IMR-90 (cell line): ENCODE data around the gene DMAC2. TPM values are rescaled to one million over a fixed set of nuclear protein-coding genes. Genes with fewer than 3 reads are reported as not detected.

Experiments used
- ATAC-seq: fragments of 200-7000 bp; cut with Tn5 transposase; 2 replicates; pipeline ENCODE4 v1.9.1; 2020; ENCODE audit warnings: low read depth, mild to moderate bottlenecking, moderate library complexity
- BruUV-seq: library from RNA; stranded (reverse); fragments of 400-500 nt; replicated peaks from 2 replicates; lab custom pipeline; 2021; lab: Mats Ljungman, UMichigan
- CTCF ChIA-PET: fragments of 300-600 bp; formaldehyde crosslinking; extraction: SDS; loops from one replicate; lab custom pipeline; 2021; ENCODE audit warnings: antibody characterized with exemption; lab: Yijun Ruan, JAX
- POLR2A ChIA-PET: fragments of 300-600 bp; sonication (Branson Sonifier 250); formaldehyde crosslinking; loops from one replicate; lab custom pipeline; 2022; ENCODE audit warnings: antibody characterized with exemption; ENCODE audit not compliant: unreplicated experiment; lab: Charles Lee
- DNase-seq: peaks from one replicate; pipeline ENCODE4 v3.0.0; 2013
- H2AFZ ChIP-seq: replicated peaks from 2 replicates; pipeline ENCODE3; 2013; ENCODE audit warnings: low read length, mild to moderate bottlenecking; ENCODE audit not compliant: poor library complexity
- H2AK5ac ChIP-seq: 2 replicates; pipeline ENCODE4 v1.6.1; 2013; ENCODE audit warnings: low read depth, low read length, inconsistent platforms
- H2AK9ac ChIP-seq: replicated peaks from 2 replicates; pipeline ENCODE3; 2013; ENCODE audit warnings: mild to moderate bottlenecking, low read depth, low read length, moderate library complexity; ENCODE audit not compliant: poor library complexity
- H2BK120ac ChIP-seq: 2 replicates; pipeline ENCODE4 v1.6.1; 2013; ENCODE audit warnings: low read depth, low read length, inconsistent platforms
- H2BK15ac ChIP-seq: 3 replicates; pipeline ENCODE4 v1.6.1; 2013; ENCODE audit warnings: low read depth, low read length, inconsistent platforms
- H2BK20ac ChIP-seq: 2 replicates; pipeline ENCODE4 v1.6.1; 2013; ENCODE audit warnings: low read depth, mild to moderate bottlenecking, inconsistent platforms, low read length, moderate library complexity
- H2BK5ac ChIP-seq: 2 replicates; pipeline ENCODE4 v1.6.1; 2013; ENCODE audit warnings: mild to moderate bottlenecking, low read depth, low read length, inconsistent platforms; ENCODE audit not compliant: poor library complexity, severe bottlenecking
- H3K14ac ChIP-seq: replicated peaks from 2 replicates; pipeline ENCODE4 v1.6.1; 2013; ENCODE audit warnings: low read depth, low read length, inconsistent platforms
- H3K18ac ChIP-seq: 2 replicates; pipeline ENCODE4 v1.6.1; 2013; ENCODE audit warnings: low read depth, low read length, control low read depth
- H3K23ac ChIP-seq: 2 replicates; pipeline ENCODE4 v1.6.1; 2013; ENCODE audit warnings: low read depth, low read length, inconsistent platforms
- H3K27ac ChIP-seq: 2 replicates; pipeline ENCODE4 v1.5.1; 2013; ENCODE audit warnings: mild to moderate bottlenecking, control low read depth, low read length; ENCODE audit not compliant: insufficient read depth
- H3K27me3 ChIP-seq: 2 replicates; pipeline ENCODE4 v1.6.1; 2013; ENCODE audit warnings: low read length; ENCODE audit not compliant: control insufficient read depth, insufficient read depth
- H3K36me3 ChIP-seq: 2 replicates; pipeline ENCODE4 v1.6.1; 2013; ENCODE audit warnings: low read length, mixed read lengths; ENCODE audit not compliant: control insufficient read depth, insufficient read depth
- H3K4ac ChIP-seq: 2 replicates; pipeline ENCODE4 v1.6.1; 2013; ENCODE audit warnings: low read depth, low read length, inconsistent platforms
- H3K4me1 ChIP-seq: 2 replicates; pipeline ENCODE4 v1.6.1; 2013; ENCODE audit warnings: low read length, mixed read lengths; ENCODE audit not compliant: control insufficient read depth, insufficient read depth
- H3K4me2 ChIP-seq: 2 replicates; pipeline ENCODE4 v1.6.1; 2013; ENCODE audit warnings: low read depth, mild to moderate bottlenecking, control low read depth, low read length, moderate library complexity
- H3K4me3 ChIP-seq: 2 replicates; pipeline ENCODE4 v1.5.1; 2013; ENCODE audit warnings: low read depth, mild to moderate bottlenecking, control low read depth, low read length, moderate library complexity; ENCODE audit not compliant: insufficient read depth
- H3K56ac ChIP-seq: 2 replicates; pipeline ENCODE4 v1.6.1; 2013; ENCODE audit warnings: low read length, inconsistent platforms; ENCODE audit not compliant: insufficient read depth; ENCODE audit errors: extremely low read depth
- H3K79me1 ChIP-seq, 2 experiments: 2 replicates each; pipeline ENCODE4 v1.6.1; 2013; ENCODE audit warnings: low read length in 2 of 2, inconsistent platforms in 1 of 2, low read depth in 1 of 2
- H3K9ac ChIP-seq: 2 replicates; pipeline ENCODE4 v1.6.1; 2013; ENCODE audit warnings: low read depth, low read length, control low read depth
- H3K9me1 ChIP-seq: 2 replicates; pipeline ENCODE4 v1.6.1; 2013; ENCODE audit warnings: low read length, inconsistent platforms; ENCODE audit not compliant: insufficient read depth
- H3K9me3 ChIP-seq: 2 replicates; pipeline ENCODE4 v1.6.1; 2013; ENCODE audit warnings: low read length; ENCODE audit not compliant: control insufficient read depth, insufficient read depth
- H4K20me1 ChIP-seq: 2 replicates; pipeline ENCODE4 v1.6.1; 2013; ENCODE audit warnings: low read length, inconsistent platforms; ENCODE audit not compliant: insufficient read depth
- H4K5ac ChIP-seq: 2 replicates; pipeline ENCODE4 v1.6.1; 2013; ENCODE audit warnings: mild to moderate bottlenecking, low read depth, low read length, control low read depth
- H4K8ac ChIP-seq, 2 experiments: 2 replicates each; pipeline ENCODE4 v1.6.1; 2013; ENCODE audit warnings: low read depth in 2 of 2, low read length in 2 of 2, control low read depth in 1 of 2, inconsistent platforms in 1 of 2
- H4K91ac ChIP-seq: 2 replicates; pipeline ENCODE4 v1.6.1; 2013; ENCODE audit warnings: low read depth, low read length, inconsistent platforms; ENCODE audit not compliant: insufficient read depth
- CEBPB ChIP-seq: IDR thresholded peaks from 2 replicates; pipeline ENCODE4 v1.6.1; 2012; ENCODE audit warnings: low read depth, low read length, improper control_type of control experiment
- CTCF ChIP-seq: conservative IDR thresholded peaks from 2 replicates; pipeline ENCODE4 v1.5.1; 2012; ENCODE audit warnings: mild to moderate bottlenecking, low read depth, low read length, improper control_type of control experiment
- FOS ChIP-seq: fragments of 150-350 bp; IDR thresholded peaks from 2 replicates; pipeline ENCODE4 v1.6.1; 2016; ENCODE audit warnings: low read depth, low read length
- NFE2L2 ChIP-seq: fragments of 150-350 bp; IDR thresholded peaks from 2 replicates; pipeline ENCODE4 v1.6.1; 2016; ENCODE audit warnings: low read depth, mild to moderate bottlenecking, low read length
- POLR2A ChIP-seq: IDR thresholded peaks from 2 replicates; pipeline ENCODE4 v1.6.1; 2012; ENCODE audit warnings: mild to moderate bottlenecking, low read depth, low read length
- SMC3 ChIP-seq: fragments of 150-350 bp; IDR thresholded peaks from 2 replicates; pipeline ENCODE4 v1.6.1; 2016; ENCODE audit warnings: low read depth, mild to moderate bottlenecking, antibody characterized with exemption, low read length, moderate library complexity
- USF2 ChIP-seq: fragments of 150-350 bp; IDR thresholded peaks from 2 replicates; pipeline ENCODE4 v1.6.1; 2017; ENCODE audit warnings: mild to moderate bottlenecking, antibody characterized with exemption, low read length, low read depth
- WGBS, 2 experiments: methylation state at CpG; one replicate each; pipeline versions ENCODE4 v1.1.5 to v1.1.7; 2013; ENCODE audit warnings: missing lambda C conversion rate in 2 of 2; ENCODE audit not compliant: insufficient read length in 1 of 2; ENCODE audit errors: extremely low coverage in 2 of 2; 5-methylcytosine and 5-hydroxymethylcytosine counted together
- dilution Hi-C: fragments of 300-500 bp; cut with HindIII; formaldehyde crosslinking; loops from one replicate; pipeline ENCODE4 v1.14.3; 2018; ENCODE audit warnings: low sequenced_read_pairs; ENCODE audit not compliant: unreplicated experiment
- in situ Hi-C: fragments of 300-500 bp; cut with MboI; formaldehyde crosslinking; loops from 3 replicates; pipeline ENCODE4 v1.14.3; 2019; ENCODE audit warnings: low sequenced_read_pairs, inconsistent platforms, mixed read lengths
- intact Hi-C: fragments of 100-400 bp; cut with micrococcal nuclease; formaldehyde crosslinking; loops from 2 replicates; pipeline ENCODE4 v1.10.0; 2022
- polyA plus RNA-seq, 3 experiments: library from polyadenylated mRNA; depleted of rRNA; stranded (reverse); fragments of >200 nt; gene quantifications; 2 replicates each; pipeline ENCODE4 v1.2.3, GENCODE V29; 2012; ENCODE audit warnings: low replicate concordance in 1 of 3
- total RNA-seq: library from RNA; depleted of rRNA; stranded (reverse); fragments of >200 nt; gene quantifications from 2 replicates; pipeline ENCODE4 v1.2.3, GENCODE V29; 2012

The DMAC2 gene
- total and polyA plus RNA-seq, 2 of the 4 experiments (the other 2 are of a cell fraction): 52.5 to 72.2 TPM

GRCh38 chr19:41462497-41462896 is 22.8 kb upstream of the DMAC2 start:
- H3K56ac ChIP-seq: no peak overlapping the region
- H2BK5ac ChIP-seq: no peak overlapping the region
- ChIA-PET POLR2A (no interaction called here), CTCF (no interaction called here)
- H2AK9ac ChIP-seq: no peak overlapping the region
- H3K27me3 ChIP-seq: peaks cover 2% of the 10 kb centered on the region; the same call in 1 of the 2 replicates
- H2BK15ac ChIP-seq: no peak overlapping the region
- no peaks in the 10 kb centered on the region for H3K4me1 ChIP-seq
- no peak overlapping the region for H3K14ac ChIP-seq
- no peaks in the 10 kb centered on the region for H3K36me3 ChIP-seq
- H3K4me3 ChIP-seq: no peak overlapping the region
- WGBS, 2 experiments: 24% methylated on average over 3 of the region's 6 CpGs; no CpG with 5 or more reads in 1 of the 2 experiments
- no peak overlapping the region for H4K5ac ChIP-seq
- no peaks in the 10 kb centered on the region for H3K9me3 ChIP-seq
- no peak overlapping the region for H2BK20ac ChIP-seq
- H3K9me1 ChIP-seq: no peaks in the 10 kb centered on the region
- no peak overlapping the region for H3K27ac ChIP-seq
- no peak overlapping the region for H2AK5ac ChIP-seq
- DNase-seq: no peak
- no peak overlapping the region for H3K23ac ChIP-seq
- ATAC-seq: no peak
- H3K4ac ChIP-seq: no peak overlapping the region
- in situ Hi-C loops (no loop called here), intact Hi-C loops (no loop called here), dilution Hi-C loops (no loop called here)
- no peak overlapping the region for H4K8ac ChIP-seq
- H4K91ac ChIP-seq: no peak overlapping the region
- H4K20me1 ChIP-seq: no peaks in the 10 kb centered on the region
- H2AFZ ChIP-seq: no peak overlapping the region
- TF ChIP-seq NFE2L2: no peak
- no peak for TF ChIP-seq CEBPB
- no peak for TF ChIP-seq POLR2A
- no peak for TF ChIP-seq FOS
- no peak for TF ChIP-seq USF2
- no peak for TF ChIP-seq SMC3
- TF ChIP-seq CTCF: no peak
- no peak overlapping the region for H2BK120ac ChIP-seq
- H3K18ac ChIP-seq: no peak overlapping the region
- no peak overlapping the region for H3K4me2 ChIP-seq
- no peaks in the 10 kb centered on the region for H3K79me1 ChIP-seq
- no peak overlapping the region for H3K9ac ChIP-seq
- no TSS peak for BruUV-seq
